ENCODE data around the gene DTNBP1.

- TF ChIP-seq EZH2phosphoT487 (IDR thresholded peaks at IDR 0.05; ENCODE audit: insufficient read depth, low read depth) (no peak), EZH2 (IDR thresholded peaks at IDR 0.05; ENCODE audit: insufficient read depth, poor library complexity, severe bottlenecking) (no peak)
Measured at GRCh38 chr6:15517600-15517999, 145.2 kb downstream of the DTNBP1 start.

Measured in GM23248 (cell line).